Airway epithelial cell (primary cell): Measurements from ENCODE around the gene GLI1. TPM values are rescaled to one million over a fixed set of nuclear protein-coding genes. Genes with fewer than 3 reads are reported as not detected.

Source experiments
- total RNA-seq: library from RNA; depleted of rRNA; stranded (reverse); fragments of >200 nt; gene quantifications from 2 replicates; pipeline ENCODE4 v1.2.3, GENCODE V29; 2015

Gene GLI1
- 0.05 and 0.21 TPM in 2 replicates for total RNA-seq

GRCh38 chr12:57459750-57460467, at the start of gene GLI1:
Gene GLI1, plus strand, starts transcription at chr12:57459785. Its CDS starts 3,907 bp downstream, at chr12:57463692.

DNA sequence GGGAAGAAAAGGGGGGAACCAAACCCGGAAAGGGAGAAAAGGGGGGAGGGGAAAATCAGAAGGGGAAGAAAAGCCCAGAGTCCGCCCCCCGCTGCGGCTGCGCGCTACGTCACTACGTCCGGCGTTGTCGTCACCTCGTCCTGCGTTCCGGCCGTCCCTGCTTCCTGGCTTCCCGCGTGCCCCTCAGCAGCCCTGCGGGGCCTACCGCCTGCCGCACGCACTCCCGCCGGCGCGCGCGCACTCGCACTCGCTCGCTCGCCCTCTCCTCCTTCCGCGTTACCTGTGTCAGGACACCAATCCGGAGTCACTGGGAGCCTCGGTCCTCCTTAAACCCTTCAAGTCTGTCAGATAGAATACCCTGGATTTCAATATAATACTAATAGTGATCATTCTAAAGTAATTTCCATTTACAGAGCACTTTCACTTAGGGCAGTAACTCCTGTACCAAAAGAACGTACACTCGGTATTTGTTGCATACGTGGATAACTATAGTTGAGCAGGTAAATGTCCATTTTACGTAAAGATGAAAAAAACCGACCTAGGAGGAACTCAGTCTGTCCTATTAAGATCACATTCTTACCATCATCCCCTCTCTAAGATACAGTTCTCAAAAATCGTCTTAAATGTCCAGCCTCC, 28.5 kb upstream of the GLI1 start, which contains the start of gene R3HDM2:
R3HDM2 (minus strand) TSS at position 113 of the 636 bp plus-strand sequence. CDS start 120,615 bp downstream, outside the sequence.

DNA sequence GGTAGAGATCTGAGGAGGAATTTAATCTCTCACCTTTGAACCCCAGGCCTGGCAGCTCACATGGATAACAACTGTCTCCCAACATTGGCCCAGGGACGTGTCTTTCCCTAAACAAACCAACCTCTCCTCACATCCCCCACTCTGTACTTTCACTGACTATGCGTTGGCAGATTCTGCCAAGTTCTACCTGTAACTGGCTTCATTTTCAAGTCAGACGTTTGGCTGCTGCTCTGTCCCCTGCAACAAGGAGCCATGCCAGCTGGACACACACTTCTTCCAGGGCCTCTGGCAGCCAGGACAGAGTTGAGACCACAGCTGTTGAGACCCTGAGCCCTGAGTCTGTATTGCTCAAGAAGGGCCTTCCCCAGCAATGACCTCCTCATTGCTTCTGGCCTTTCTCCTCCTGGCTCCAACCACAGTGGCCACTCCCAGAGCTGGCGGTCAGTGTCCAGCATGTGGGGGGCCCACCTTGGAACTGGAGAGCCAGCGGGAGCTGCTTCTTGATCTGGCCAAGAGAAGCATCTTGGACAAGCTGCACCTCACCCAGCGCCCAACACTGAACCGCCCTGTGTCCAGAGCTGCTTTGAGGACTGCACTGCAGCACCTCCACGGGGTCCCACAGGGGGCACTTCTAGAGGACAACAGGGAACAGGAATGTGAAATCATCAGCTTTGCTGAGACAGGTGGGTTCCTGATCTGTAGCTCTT, 24.9 kb upstream of the GLI1 start, which contains the start of gene INHBC:
INHBC (plus strand) TSS at position 268 of the 707 bp plus-strand sequence; CDS start at position 371, 103 bp downstream.

GRCh38 chr12:57454566-57455373, 4.8 kb upstream of the GLI1 start, which contains the start of gene INHBE:
Gene INHBE, plus strand, starts transcription at chr12:57455307. Its CDS starts 230 bp downstream, at chr12:57455537.

GRCh38 chr12:57479376-57480115, 20.0 kb downstream of the GLI1 start, which contains the start of gene ARHGAP9:
Gene ARHGAP9, minus strand, starts transcription at chr12:57479866. Its CDS starts 460 bp downstream, at chr12:57479406.

DNA sequence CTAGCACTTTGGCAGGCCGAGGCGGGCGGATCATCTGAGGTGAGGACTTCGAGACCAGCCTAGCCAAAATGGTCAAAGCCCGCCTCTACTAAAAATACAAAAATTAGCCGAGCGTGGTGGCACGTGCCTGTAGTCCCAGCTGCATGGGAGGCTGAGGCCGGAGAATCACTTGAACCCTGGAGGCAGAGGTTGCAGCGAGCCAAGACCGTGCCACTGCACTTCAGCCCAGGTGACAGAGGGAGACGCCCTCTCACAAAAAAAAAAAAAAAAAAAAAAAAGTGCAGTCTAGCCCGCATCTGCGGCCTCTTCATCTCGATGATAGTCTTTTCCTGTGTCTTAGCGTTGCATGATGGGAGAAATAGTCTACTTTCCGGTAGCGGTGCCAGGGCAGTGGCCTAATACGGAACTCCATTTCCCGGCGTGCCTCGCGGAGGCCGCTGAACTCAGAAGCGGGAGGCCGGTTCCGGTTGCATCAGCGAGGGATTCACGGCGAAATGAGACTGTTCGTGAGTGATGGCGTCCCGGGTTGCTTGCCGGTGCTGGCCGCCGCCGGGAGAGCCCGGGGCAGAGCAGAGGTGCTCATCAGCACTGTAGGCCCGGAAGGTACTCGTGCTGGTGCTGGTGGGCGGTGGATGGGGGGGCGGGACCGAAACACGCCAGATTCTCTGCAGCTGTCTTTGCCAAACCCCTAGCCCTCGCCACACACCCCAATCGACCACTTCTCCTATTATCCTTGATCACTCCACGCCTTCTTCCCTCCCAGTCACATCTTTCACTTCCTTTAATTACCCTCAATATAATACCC, 28.2 kb downstream of the GLI1 start, which contains the start of gene MARS1:
MARS1 (plus strand) TSS at position 472 of the 805 bp plus-strand sequence; CDS start at position 495, 23 bp downstream.

GRCh38 chr12:57520053-57520818, 60.7 kb downstream of the GLI1 start, which contains the start of gene DDIT3:
Gene DDIT3, minus strand, starts transcription at chr12:57520514. Its CDS starts 3,108 bp downstream, at chr12:57517406.

Other genes starting within 250 kb of the GLI1 start
- 6.2 and 9.3 TPM in 2 replicates for gene NXPH4, start 243.0 kb upstream of the GLI1 start, total RNA-seq
- gene SHMT2, start 230.1 kb upstream of the GLI1 start, total RNA-seq = 151 and 181 TPM in 2 replicates
- gene STAC3, start 208.6 kb upstream of the GLI1 start, total RNA-seq = 0.35 and 1.1 TPM in 2 replicates
- 12.1 and 19.6 TPM in 2 replicates for gene R3HDM2, start 28.7 kb upstream of the GLI1 start, total RNA-seq
- 0.74 TPM in 1 of 2 replicates, not detected in the other for gene INHBC, start 25.0 kb upstream of the GLI1 start, total RNA-seq
- gene INHBE, start 4.5 kb upstream of the GLI1 start, total RNA-seq = 0.21 TPM in 1 of 2 replicates, not detected in the other
- not detected in 2 replicates for gene ARHGAP9, start 20.1 kb downstream of the GLI1 start, total RNA-seq
- gene MARS1, start 28.3 kb downstream of the GLI1 start, total RNA-seq = 82.6 and 95.9 TPM in 2 replicates
- gene DDIT3, start 60.7 kb downstream of the GLI1 start, total RNA-seq = 8.3 and 13.8 TPM in 2 replicates
- 3.6 and 8.0 TPM in 2 replicates for gene MBD6, start 63.0 kb downstream of the GLI1 start, total RNA-seq
- gene DCTN2, start 87.4 kb downstream of the GLI1 start, total RNA-seq = 144 and 154 TPM in 2 replicates
- gene KIF5A, start 90.3 kb downstream of the GLI1 start, total RNA-seq = 0.14 and 0.21 TPM in 2 replicates
- gene PIP4K2C, start 131.4 kb downstream of the GLI1 start, total RNA-seq = 31.2 and 41.4 TPM in 2 replicates
- gene DTX3, start 145.0 kb downstream of the GLI1 start, total RNA-seq = 3.5 and 3.6 TPM in 2 replicates
- 0.19 and 0.99 TPM in 2 replicates for gene ARHGEF25, start 151.7 kb downstream of the GLI1 start, total RNA-seq
- 0.71 and 1.1 TPM in 2 replicates for gene B4GALNT1, start 173.4 kb downstream of the GLI1 start, total RNA-seq
- 90.9 and 98.2 TPM in 2 replicates for gene OS9, start 234.3 kb downstream of the GLI1 start, total RNA-seq